ENCODE results near the gene CTTN. TPM values are rescaled to one million over a fixed set of nuclear protein-coding genes. Genes with fewer than 3 reads are reported as not detected.

CTTN gene
- total and polyA plus RNA-seq, 10 of the 15 experiments (the other 5 are each of a cell fraction or from before 2014, with no cell fraction given): 1.1 to 37.8 (median 11.8) TPM

GRCh38 chr11:70481625-70482528 lies 83.5 kb downstream of the CTTN start (continued):
- no peak for TF ChIP-seq ATF7 (IDR thresholded peaks at IDR 0.05; ENCODE audit: low read depth)

GRCh38 chr11:70482529-70482917 lies 84.2 kb downstream of the CTTN start:
- no peaks in the 10 kb centered on the region for H3K27me3 ChIP-seq (replicated peaks in 1 of 2; ENCODE audit: control insufficient read depth in 2 of 2, insufficient read depth in 2 of 2, low read length in 1 of 2)
- in situ Hi-C loops (cut with MboI) (no loop called here), intact Hi-C loops (cut with micrococcal nuclease; ENCODE audit: unreplicated experiment) (no loop called here)
- ChIA-PET SMC1A (ENCODE audit: uncharacterized antibody, unreplicated experiment) (interaction anchor here (0.9 kb wide), 1 partner anchor 274 kb away, joined by 3 read pairs; no protein-coding TSS in a partner anchor), POLR2A (no interaction called here), RAD21 (ENCODE audit: unreplicated experiment) (interaction anchor here (2.0 kb wide), 1 partner anchor 15 kb away, joined by 5 read pairs; no protein-coding TSS in a partner anchor), CTCF (interaction anchor here (0.6 to 1.2 kb wide), 3 partner anchors 8 to 24 kb away, joined by 3 to 4 read pairs (median 4); no protein-coding TSS in a partner anchor)
- DNase-seq (ENCODE audit: low read depth, low spot score) (no peak), ATAC-seq (no peak), FAIRE-seq (no peak)
- H4K20me1 ChIP-seq (ENCODE audit: control insufficient read depth, insufficient read depth): no peaks in the 10 kb centered on the region
- no peak overlapping the region for H3K9ac ChIP-seq (ENCODE audit: control insufficient read depth, insufficient read depth, low read length)
- TF ChIP-seq MTA2 (IDR thresholded peaks at IDR 0.05; ENCODE audit: low read depth): no peak
- TF ChIP-seq RCOR1 (conservative IDR thresholded peaks at IDR 0.05; ENCODE audit: low read depth, low read length): no peak
- no peak for TF ChIP-seq NR2F1 (conservative IDR thresholded peaks at IDR 0.05)
- no peak for TF ChIP-seq HDAC2 (IDR thresholded peaks at IDR 0.05)
- TF ChIP-seq, protein P1, sequence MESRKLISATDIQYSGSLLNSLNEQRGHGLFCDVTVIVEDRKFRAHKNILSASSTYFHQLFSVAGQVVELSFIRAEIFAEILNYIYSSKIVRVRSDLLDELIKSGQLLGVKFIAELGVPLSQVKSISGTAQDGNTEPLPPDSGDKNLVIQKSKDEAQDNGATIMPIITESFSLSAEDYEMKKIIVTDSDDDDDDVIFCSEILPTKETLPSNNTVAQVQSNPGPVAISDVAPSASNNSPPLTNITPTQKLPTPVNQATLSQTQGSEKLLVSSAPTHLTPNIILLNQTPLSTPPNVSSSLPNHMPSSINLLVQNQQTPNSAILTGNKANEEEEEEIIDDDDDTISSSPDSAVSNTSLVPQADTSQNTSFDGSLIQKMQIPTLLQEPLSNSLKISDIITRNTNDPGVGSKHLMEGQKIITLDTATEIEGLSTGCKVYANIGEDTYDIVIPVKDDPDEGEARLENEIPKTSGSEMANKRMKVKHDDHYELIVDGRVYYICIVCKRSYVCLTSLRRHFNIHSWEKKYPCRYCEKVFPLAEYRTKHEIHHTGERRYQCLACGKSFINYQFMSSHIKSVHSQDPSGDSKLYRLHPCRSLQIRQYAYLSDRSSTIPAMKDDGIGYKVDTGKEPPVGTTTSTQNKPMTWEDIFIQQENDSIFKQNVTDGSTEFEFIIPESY (IDR thresholded peaks at IDR 0.05): no peak
- no peak for TF ChIP-seq NBN (IDR thresholded peaks at IDR 0.05)
- TF ChIP-seq, protein P2, sequence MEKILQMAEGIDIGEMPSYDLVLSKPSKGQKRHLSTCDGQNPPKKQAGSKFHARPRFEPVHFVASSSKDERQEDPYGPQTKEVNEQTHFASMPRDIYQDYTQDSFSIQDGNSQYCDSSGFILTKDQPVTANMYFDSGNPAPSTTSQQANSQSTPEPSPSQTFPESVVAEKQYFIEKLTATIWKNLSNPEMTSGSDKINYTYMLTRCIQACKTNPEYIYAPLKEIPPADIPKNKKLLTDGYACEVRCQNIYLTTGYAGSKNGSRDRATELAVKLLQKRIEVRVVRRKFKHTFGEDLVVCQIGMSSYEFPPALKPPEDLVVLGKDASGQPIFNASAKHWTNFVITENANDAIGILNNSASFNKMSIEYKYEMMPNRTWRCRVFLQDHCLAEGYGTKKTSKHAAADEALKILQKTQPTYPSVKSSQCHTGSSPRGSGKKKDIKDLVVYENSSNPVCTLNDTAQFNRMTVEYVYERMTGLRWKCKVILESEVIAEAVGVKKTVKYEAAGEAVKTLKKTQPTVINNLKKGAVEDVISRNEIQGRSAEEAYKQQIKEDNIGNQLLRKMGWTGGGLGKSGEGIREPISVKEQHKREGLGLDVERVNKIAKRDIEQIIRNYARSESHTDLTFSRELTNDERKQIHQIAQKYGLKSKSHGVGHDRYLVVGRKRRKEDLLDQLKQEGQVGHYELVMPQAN (conservative IDR thresholded peaks at IDR 0.05): no peak
- TF ChIP-seq JUND (IDR thresholded peaks at IDR 0.05; ENCODE audit: low read depth, low read length): no peak
- TF ChIP-seq BMI1 (IDR thresholded peaks at IDR 0.05; ENCODE audit: borderline replicate concordance): no peak
- no peak for TF ChIP-seq FOXK2 (IDR thresholded peaks at IDR 0.05)
- no peak overlapping the region for H3K27ac ChIP-seq (ENCODE audit: control insufficient read depth, insufficient read depth)
- BruUV-seq (replicated peaks): no TSS peak
- H3K4me2 ChIP-seq (ENCODE audit: control insufficient read depth, insufficient read depth): no peak overlapping the region
- H3K79me2 ChIP-seq (ENCODE audit: control insufficient read depth, insufficient read depth, low read length): no peaks in the 10 kb centered on the region
- no peaks in the 10 kb centered on the region for H3K4me1 ChIP-seq (ENCODE audit: control insufficient read depth, insufficient read depth, low read length)
- no peaks in the 10 kb centered on the region; the same call in 2 of the 3 replicates for H3K9me3 ChIP-seq (replicated peaks; ENCODE audit: control insufficient read depth, insufficient read depth, low read length)
- H2AFZ ChIP-seq (ENCODE audit: control insufficient read depth, low read depth, low read length): no peak overlapping the region
- WGBS (ENCODE audit: insufficient coverage, insufficient replicate concordance, low lambda C conversion rate, missing lambda C conversion rate): 54% methylated on average over 12 of the region's 12 CpGs
- no peaks in the 10 kb centered on the region for H3K36me3 ChIP-seq (ENCODE audit: control insufficient read depth in 2 of 2, insufficient read depth in 2 of 2, low read length in 1 of 2)
- H3K4me3 ChIP-seq: no peak overlapping the region
